Stimulated activated CD4-positive, alpha-beta T cell treated with anti-CD3 and anti-CD28 coated beads, Interleukin-12 subunit alpha, Interleukin-12 subunit beta, amount 100 ng/mL, for 48 hours (primary cell): ENCODE results near the gene NDST1.

ENCODE experiments used
- DNase-seq, 3 donors: peaks; one replicate each; pipeline ENCODE4 v3.0.0-alpha.2; 2020; ENCODE audit warnings: low read depth in 2 of 3, low spot score in 1 of 3

NDST1 gene

DNA sequence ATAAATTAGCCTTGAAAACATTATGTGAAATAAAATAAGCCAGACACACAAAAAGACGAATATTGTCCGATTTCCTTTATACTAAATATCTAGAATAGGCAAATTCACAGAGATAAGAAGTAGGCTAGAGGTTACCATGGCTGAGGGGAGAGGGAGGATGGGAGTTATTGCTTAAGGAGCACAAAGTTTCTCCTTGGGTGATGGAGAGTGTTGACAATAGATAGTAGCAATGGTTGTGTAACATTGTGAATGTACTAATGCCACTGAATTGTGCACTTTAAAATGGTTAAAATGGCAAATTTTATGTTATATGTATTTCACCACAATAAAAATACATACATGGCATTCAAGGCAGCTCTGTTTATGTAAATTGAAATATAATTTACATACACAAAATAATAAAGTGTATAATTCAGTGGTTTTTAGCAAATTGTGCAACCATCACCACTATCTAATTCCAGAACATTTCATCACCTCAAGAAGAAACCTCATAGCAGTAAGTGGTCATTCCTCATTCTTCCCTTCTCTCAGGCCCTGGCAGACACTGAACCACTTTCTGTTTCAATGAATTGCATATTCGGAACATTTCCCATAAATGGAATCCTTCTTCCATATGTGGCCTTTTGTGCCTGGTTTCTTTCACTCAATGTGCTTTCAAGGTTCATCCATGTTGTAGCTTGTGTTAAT lies 59.2 kb downstream of the NDST1 start:
- no peak for DNase-seq

DNA sequence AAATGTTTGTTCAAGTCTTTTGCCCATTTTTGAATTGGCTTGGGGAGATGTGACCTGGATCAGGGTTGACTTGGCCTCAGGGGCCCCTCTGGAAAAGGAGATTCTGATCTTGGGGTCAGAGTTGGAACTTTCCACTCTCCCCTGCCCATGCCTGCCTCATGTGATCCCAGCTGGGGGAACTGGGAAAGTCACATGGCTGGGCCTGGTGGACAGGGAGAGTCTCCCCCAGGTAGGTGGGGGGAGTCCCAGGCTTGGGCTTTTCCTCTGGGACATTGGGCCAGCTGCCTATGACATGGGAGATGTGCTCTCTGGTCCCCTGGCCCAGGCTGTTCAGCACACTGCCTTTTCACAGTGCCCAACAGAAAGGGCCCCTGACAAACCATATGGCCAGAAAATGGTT lies 60.7 kb downstream of the NDST1 start:
- no peak for DNase-seq

DNA sequence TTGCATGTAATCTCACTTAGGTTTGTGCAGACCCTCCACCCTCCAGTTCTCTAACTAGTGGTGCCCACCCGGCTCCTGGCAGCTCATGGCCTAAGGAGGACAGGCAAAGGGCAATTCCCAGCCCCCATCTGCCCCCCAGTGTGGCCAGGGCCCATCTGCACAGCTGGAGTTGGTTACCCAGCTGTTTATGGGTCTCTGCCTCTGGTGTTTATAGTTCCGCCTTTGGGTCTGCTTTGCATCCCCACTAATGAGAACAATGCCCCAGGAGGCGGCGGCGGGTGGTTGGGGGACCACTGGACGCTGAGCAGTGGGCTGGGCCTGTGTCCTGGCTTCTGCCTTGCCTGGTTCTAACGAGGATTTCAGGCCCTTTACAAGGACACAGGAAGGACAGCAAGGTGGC lies 62.4 kb downstream of the NDST1 start:
- no peak for DNase-seq

DNA sequence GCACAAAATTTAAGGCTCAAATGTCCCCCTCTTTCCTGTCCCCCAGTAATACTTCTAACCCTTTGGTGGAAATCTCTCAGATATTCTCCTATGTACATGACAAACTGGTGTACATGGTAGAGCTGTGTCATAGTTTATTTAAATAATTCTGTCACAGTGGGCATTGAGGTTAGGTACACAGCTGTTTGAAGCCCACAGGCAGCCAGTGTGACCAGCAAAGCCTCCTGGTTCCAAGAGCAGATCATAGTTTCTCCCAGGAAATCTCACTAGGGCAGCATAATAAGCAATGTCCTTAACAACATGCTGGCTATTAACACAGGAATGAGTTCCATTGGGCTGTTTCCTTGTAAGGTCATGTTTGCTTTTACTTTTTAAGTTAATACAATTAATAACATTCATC lies 63.9 kb downstream of the NDST1 start:
- no peak for DNase-seq

DNA sequence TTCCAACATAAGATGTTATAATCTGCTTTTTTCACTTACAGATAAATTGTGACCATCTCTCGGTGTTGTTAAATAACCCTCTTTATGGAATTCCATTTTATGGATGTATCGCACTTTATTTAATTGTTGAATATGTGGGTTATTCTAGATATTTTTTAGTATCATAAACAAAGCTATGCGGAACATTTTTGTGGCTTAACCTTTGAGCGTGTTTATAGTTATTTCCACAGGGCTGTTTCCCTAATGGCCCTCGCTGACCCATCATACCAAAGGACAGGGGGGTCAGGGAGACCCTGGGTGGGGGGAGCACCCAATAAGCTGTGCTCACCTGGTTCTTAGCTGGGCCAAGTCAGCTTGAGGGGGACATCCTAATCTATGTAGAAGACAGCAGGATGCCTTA lies 65.3 kb downstream of the NDST1 start:
- no peak for DNase-seq

DNA sequence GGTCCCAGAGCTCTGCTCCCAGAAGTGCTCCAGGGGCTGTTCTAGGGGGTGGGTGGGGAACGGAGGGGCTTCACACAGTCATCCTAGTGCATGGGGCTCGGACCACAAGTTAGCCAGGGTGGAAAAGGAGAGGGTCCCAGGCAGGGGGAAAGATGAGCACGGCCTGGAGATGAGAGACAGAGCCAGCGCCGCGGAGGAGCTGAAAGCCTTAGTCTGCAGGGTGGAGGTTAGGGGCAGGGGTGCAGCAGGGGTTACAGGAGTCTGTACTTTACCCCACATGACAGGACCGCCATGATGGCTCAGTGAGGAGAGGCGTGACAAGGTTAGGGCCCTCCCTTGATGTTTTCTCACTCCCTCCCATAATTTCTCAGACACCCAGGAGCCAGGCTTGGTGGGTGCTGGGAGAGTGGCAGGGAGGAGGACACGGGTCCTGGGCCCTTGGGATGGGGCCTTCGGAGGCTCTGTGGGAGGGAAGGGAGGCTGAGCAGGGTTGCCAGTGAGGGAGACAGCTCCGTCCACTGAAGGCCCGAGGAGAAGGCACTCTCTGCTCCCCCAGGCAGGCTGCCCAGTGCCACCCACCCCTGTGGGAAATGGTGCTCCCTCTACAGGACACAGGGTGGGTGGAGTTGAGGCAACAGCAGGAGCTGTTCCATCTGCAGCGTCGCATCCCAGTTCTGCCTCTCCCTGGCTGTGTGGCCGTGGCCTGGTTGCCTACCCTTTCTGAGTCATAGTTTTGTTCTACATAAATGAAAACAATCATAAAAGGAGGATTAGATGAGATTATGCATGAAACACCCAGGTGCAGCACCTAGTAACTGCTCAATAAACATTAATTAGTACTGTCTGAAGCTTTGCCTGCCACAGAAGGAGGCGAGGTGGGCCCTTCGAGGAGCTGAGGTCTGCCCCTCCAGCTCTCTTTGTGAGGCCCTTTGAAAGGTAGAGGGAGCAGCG lies 66.2 kb downstream of the NDST1 start:
- no peak for DNase-seq

DNA sequence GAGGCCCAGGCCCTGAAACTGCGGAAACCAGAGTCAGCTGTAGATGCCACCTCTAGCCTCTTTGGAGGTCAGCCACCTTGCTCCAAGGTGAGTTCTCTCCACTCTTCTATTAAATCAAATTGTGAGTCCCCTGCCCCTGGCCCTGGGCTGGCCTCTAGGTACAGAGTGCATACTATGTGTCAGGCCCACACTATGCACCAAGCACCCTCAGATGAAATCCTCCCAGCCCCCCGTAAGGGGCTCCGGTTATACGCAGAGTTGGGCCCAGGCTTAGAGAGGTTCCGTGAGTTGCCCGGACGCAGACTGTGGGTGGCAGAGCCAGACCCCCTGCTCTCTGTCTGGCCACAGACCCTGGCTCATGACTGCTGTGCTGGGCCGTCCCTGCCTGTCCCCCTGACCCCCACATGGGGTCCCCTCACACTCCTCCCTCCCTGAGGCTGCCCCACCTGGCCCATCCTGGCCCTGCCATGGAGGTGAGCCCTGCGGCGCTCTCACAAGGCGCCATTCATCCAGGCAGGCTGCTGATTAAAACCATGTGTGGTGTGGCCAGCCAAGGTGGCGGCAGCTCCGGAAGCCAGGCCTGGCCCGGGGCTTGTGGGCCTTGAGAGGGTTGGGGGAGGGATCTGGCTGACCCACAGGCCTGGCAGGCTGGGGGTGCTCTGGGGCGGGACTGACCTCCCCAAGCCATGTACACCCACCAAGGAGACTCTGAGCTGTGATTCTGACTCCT lies 67.1 kb downstream of the NDST1 start:
- no peak for DNase-seq

DNA sequence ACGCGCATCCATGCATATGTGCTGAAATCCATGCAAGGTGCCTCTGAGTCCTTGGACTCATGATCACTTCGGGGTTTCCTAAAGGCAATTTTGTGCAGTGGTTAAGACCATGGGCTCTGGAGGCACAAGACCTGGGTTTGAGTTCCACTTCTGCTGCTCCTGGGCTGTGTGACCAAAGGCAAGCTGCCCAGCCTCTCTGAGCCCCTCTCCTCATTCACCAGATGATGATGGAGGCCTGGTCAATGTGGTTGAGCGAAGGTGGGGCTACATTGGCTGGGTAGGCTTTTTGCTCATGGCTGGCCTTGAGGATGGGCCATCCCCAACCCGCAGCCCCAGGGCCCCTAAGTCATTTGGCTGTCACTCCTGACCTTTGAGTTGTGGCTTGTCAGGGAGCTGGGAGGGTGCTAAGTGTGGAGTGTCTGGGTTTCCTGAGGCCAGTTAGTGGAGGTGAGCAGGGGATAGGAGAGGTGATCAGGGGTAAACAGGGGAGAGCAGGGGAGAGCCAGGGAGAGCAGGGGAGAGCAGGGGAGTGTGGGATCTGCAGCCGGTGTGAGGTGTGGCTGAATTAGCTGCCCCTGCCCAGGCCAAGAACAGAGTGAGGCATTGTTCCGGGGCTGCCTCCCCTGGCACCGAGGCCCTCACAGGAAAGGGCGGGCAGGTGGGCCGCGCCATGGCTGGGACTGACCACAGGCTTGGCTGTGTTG lies 68.0 kb downstream of the NDST1 start:
- DNase-seq, result no peak

DNA sequence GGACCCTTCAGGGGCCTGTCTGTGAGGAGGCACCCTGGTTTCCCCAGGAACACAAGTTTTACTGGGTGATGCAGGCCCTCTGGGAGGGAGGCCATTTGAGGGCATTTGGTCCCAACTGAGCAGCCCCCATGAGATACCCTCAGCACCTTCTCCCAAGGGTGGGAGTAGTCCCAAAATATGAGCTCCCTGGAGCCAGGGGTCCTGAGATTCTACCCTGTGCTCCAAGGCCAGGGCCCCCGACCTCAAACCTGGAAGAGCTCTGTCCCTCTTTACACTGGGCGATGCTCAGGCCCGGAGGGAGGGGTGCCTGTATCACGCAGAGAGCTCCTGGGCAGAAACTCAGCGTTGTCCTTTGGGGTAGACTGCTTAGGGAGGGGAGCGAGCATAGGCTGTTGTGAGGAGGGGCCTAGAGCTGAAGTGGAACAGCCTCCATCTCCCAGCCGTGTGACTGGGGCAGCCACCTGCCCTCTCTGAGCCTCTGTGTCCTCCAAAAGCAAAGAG lies 68.6 kb downstream of the NDST1 start:
- no peak for DNase-seq

DNA sequence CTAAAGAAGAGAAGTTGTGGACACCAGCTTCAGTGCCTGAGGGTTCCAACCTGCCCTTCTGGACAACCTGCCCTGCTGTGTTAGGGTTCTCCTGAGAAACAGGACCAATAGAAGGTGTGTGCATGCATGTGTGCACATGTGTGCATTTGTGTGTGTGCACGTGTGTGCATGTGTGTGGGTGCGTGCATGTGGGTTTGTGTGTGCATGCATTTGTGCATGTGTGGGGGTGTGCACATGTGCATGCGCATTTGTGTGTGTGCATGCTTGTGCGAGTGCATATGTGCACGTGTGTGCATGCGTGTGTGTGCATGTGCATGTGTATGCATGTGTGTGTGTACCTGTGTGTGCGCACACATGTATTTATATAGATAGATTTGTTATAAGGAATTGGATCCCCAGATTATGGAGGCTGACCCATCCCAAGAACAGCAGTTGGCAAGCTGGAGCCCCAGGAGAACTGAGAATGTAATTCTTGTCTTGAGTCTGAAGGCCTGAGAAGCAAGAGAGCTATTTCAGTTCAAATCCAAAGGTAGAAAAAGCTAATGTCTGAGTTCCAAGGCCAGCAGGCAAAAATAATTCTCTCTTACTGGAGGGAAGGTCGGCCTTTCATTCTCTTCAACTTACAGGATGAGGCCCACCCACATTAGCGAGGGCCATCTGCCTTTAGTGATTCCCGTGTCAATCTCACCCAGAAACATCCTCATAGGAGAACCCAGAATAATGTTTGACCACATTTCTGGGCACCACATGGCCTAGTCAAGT lies 69.6 kb downstream of the NDST1 start:
- no peak for DNase-seq

DNA sequence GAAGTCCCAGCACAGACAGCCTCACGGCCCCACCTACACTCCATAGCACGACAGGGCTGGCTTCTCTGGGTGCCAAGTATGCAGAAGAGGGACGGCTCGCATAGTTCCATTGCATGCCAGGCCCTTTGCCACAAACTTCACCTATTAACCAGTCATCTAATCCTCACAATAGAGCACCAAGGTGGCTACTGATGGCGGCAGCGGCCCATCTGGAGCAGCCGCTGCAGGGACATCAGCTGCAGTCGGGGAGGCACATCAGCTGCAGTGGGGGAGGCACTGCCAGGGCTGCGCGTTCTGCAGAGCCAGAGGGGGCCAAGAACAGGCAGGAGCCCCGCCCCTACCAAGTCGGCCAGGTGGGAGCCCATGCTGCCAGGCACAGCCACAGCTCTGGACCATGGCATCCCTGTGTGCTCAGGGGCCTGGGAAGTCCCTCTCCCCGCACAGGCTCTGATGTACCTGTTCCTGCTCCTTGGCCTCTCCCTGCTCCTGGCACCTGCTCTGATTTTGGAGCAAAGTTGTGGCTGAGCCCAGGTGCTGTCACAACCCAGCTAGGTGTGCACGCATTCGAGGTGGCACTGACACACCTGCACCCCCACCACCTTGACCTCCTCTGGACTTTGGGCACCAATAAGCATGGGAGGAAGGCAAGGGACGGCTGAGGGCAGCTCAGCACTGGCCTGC lies 71.0 kb downstream of the NDST1 start:
- DNase-seq, result no peak

DNA sequence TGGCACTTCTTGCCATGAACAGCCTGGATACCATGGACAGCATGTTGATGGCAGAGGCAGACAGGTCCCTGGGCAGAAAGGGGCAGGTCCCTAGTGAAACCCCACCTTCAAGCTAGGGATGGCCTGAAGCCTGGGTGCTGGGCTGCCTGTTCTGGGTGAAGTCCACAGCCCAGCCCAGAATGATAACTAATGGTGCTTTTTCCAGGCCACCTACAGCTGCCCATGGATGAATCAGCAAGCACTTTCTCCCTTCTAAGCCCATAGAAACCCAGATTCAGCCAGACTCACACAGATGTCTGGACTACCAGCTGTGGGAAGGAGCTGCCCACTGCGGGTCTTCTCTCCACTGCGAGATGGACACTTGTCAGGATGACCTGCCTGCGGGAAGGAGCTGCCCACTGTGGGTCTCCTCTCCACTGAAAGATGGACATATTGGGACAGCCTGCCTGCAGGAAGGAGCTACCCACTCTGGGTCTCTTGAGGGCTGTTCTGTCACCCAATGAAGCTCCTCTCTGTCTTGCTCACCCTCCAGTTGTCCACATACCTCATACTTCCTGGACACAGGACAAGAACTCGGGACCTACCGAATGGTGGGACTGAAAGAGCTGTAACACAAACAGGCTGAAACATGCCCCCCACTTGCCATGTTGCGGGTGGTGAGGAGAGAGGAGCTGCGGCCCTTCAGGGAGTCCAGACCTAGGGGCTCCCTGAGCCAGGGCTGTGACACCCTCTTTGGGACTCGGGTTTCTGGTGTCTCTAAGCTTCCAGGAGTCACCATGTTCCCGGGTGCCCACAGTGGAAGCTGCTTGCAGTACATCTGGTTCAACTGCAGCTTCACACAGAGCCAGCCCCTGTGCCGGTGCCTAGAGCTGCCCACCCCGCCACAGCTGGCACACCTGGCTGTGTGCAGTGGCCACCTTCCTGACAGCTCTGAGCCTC lies 71.8 kb downstream of the NDST1 start:
- DNase-seq, result no peak

DNA sequence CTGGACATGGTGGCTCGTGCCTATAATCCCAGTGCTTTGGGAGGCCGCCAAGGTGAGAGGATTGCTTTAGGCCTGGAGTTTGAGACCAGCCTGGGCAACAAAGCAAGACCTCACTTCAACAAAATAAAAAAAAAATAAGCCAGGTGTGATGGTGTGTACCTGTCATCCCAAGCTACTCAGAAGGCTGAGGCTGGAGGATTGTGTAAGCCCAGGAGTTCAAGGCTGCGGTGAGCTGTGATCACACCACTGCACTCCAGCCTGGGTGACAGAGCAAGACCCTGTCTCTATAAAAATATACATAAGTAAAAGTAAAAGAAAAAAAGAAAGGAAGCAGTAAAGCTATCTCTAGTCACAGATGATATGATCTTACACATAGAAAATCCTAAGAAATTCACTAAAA lies 73.0 kb downstream of the NDST1 start:
- no peak for DNase-seq

DNA sequence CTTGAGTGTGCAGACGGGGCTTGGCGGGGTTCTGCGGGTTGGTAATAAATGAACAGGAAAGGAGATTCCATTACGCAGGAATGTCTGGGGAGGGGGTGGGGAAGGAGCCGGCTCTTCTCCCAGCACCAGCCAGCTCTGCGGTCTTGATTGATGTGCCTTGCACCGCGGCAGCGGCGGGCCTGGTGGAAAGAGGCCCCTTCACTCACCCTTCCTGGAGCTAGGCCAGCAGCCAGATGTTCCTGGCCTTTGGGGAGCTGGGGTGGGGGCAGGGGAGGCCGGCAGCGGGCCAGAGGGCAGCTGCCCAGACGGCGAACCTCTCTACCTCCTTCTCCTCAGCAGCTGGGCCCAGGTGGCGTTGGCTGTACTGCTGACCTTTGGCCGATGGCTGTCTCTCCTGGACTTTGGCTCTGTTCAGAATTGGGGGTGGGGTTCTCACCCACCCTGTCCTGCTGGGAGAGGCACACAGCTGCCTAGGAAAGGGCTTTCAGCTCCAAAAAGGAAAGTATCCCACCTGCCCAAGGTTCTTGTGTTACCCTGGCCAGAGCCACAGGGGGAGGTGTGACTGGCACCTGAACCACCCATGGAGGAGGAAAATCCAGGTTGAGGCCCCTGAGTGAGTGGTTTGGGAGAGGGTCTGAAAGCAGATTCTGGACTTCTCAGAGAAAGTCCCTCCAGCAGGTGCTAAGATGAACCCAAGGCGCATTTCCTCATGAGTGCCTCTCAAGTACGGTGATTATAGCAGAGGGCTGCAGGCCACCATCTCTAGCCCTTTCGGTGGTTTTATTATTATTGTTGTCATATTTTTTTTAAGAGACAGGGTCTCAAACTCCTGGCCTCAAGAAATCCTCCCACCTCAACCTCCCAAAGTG lies 74.5 kb downstream of the NDST1 start:
- no peak for DNase-seq

DNA sequence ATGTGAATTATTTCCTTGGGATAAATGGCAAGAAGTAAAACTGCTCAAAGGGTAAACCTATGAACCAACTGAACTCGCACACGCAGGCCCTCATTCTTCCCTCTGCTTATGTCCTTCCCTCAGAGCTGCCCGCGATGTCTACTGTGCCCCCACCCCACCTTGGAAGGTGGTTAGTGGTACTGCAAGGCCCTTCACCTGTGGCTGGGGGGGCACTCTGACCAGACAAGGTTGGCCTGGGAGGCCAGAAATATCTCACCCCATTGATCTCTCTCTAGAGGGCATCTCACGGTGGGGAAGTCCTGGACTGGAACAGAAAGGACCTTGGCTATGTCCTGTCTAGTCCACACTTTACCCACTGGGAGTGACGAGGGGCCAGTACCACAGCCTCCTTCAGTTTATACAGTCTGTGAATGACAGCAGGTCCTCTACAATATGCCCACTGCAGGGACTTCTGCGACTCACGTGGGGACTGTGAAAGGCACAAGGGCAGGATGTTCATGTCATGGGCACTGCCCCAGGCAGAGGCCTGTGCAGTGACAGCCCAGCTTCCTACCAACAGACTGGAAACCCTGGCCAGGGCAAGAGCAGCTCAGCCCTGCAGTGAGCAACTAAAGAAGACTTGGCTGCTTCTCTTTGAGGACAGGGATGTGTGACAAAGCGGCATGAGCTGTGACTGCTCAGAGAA lies 75.8 kb downstream of the NDST1 start:
- DNase-seq, result no peak

DNA sequence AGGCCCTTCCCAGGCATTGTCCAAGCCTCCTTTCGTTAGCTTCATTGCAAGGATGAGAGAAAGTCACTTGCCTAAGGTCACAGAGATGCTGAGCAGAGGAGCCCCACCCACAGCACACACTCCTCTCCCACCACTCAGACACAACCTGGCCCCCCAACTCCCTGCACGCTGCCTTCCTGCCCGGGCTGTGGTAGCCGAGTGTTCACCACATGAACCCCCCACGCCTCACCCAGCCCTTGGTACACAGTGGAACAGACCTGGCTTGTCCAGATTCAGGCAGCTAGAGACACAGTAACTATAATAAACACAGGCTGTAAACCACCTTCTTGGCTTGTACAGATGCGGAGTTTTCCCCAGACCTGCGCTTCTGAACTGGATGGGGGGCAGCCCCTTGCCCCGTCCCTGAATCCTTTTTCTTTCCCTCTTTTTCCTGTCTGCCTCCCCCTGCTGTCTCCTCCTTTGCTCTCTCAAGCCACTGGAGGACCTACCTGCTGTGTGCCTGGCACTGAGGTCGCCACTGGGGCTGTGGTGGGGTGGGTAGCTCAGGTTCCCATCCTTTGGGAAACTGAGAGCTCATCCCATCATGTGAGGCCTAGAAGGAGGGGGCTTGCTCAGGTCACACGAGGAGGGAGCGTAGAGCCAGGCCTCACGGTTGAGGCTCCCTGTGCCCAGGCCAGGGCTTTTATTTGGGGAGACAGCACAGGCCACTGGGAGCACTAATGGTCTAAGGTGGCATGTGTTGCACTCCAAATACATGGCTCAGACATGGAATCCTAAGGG lies 76.8 kb downstream of the NDST1 start:
- no peak for DNase-seq
